Adrenal gland (tissue), 12 donors: ENCODE measurements around the gene MED27. TPM values are rescaled to one million over a fixed set of nuclear protein-coding genes. Genes with fewer than 3 reads are reported as not detected.

Source experiments
- DNase-seq, 7 donors: peaks; one replicate each; pipeline ENCODE4 v3.0.0-alpha.2; 2019 to 2020
- H3K27ac ChIP-seq, 5 donors: fragments of 200-600 bp; sonication (generic) in 4 of 5; 1 replicate in 3 of 5; 2 replicates in 2 of 5; pipeline versions ENCODE4 v1.5.1 to v1.8.0; 2016 to 2020; ENCODE audit warnings: mild to moderate bottlenecking in 1 of 5
- H3K27me3 ChIP-seq: fragments of 200-600 bp; 2 replicates; pipeline ENCODE4 v1.8.0; 2021
- H3K36me3 ChIP-seq, 2 donors: fragments of 200-600 bp; replicated peaks in 1 of 2; 1 replicate in 1 of 2; 2 replicates in 1 of 2; pipeline versions ENCODE4 v1.5.1 to v1.8.0; 2018 to 2022
- H3K4me1 ChIP-seq, 2 donors: fragments of 200-600 bp; replicated peaks in 1 of 2; 1 replicate in 1 of 2; 2 replicates in 1 of 2; pipeline versions ENCODE4 v1.5.1 to v1.8.0; 2018 to 2021
- H3K4me3 ChIP-seq, 4 donors: fragments of 200-600 bp; sonication (generic) in 3 of 4; one replicate each; pipeline ENCODE4 v1.5.1; 2016 to 2018
- H3K9me3 ChIP-seq, 3 donors: fragments of 200-600 bp; sonication (generic) in 1 of 3; replicated peaks in 1 of 3; 1 replicate in 2 of 3; 2 replicates in 1 of 3; pipeline versions ENCODE4 v1.5.1 to v1.8.0; 2016 to 2021
- POLR2A ChIP-seq, 2 donors: fragments of 450-650 bp; IDR thresholded peaks; one replicate each; pipeline ENCODE4 v1.6.1; 2017; ENCODE audit warnings: antibody characterized with exemption in 2 of 2, mild to moderate bottlenecking in 2 of 2, moderate library complexity in 1 of 2
- WGBS, 4 donors: extraction: QIAGEN DNeasy Blood & Tissue Kit in 2 of 4; methylation state at CpG; one replicate each; pipeline versions ENCODE4 v1.1.5 to v1.1.7; 2013 to 2017; 5-methylcytosine and 5-hydroxymethylcytosine counted together
- intact Hi-C, 2 donors: fragments of 100-400 bp; cut with DNase I; formaldehyde crosslinking; loops; one replicate each; pipeline versions ENCODE4 v1.14.1 to v1.15.0; 2022 to 2023
- polyA plus RNA-seq, 3 donors: library from polyadenylated mRNA; stranded (reverse); fragments of 200-250 nt in 2 of 3; fragments of 350-450 nt in 1 of 3; fragmentation: Illumina TruSeq in 1 of 3; extraction: RNeasy Lipid Tissue Mini Kit (QIAGEN cat#74804) in 1 of 3; gene quantifications; one replicate each; pipeline ENCODE4 v1.2.3, GENCODE V29; 2013 to 2014
- total RNA-seq, 9 donors: library from RNA; depleted of rRNA in 4 of 9; stranded (reverse); fragments of >200 nt in 4 of 9; fragments of 120-200 nt in 1 of 9; fragmentation: NEBNext Ultra II Directional in 1 of 9; extraction: Animal tissue kit (Norgen Biotek cat#: 25700) in 1 of 9; gene quantifications; one replicate each; pipeline versions ENCODE4 v1.1.0 to v1.2.4, GENCODE V29; 2013 to 2023
- TF ChIP-seq, protein P1 (sequence below), 6 experiments: fragments of 450-650 bp in 4 of 6; fragments of 200-600 bp in 2 of 6; sonication (generic) in 1 of 6; IDR thresholded peaks; 1 replicate in 5 of 6; 2 replicates in 1 of 6; pipeline versions ENCODE4 v1.5.1 to v1.8.0; 2016 to 2021; ENCODE audit warnings: antibody characterized with exemption in 6 of 6, mild to moderate bottlenecking in 2 of 6, moderate library complexity in 1 of 6
- donor health status: healthy with polysubstance abuse.
- donor health status: Bipolar disorder and iron deficiency.
- donor health status: DM: yes; HTN: yes; CAD: no.
- donor health status: DM: no; HTN: no; CAD: no.
- donor health status: DM: no; HTN: no; CAD: no.
- donor health status: DM: yes; HTN: yes; CAD: no.

MED27 gene
- total and polyA plus RNA-seq, 12 donors: 12.2 to 37.4 (median 15.9) TPM

DNA sequence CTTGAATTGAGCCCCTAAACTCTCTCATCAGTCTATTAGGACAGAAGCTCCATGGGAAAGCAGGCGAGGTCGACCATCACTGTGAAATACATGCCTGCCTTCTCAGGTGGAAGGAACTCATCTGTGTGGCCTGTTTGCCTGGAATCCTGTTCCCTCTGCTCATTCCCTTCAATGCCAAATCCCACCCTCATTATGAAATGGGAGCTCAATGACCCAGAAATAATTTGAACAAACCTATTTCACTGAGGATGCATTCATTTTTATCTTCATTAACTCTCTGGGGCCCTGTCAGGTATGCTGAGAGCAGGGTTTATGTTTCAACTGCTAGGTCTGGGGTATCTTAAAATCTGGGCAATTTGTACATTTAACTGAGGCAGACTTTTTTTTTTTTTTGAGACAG, 142.2 kb downstream of the MED27 start:
- H3K4me1 ChIP-seq: no peaks in the 10 kb centered on the region
- DNase-seq: no peak
- WGBS, 4 donors: 91 to 99% (median 92%) methylated on average over 2 of the region's 2 CpGs; no CpG with 5 or more reads in 1 of the 4 donors

DNA sequence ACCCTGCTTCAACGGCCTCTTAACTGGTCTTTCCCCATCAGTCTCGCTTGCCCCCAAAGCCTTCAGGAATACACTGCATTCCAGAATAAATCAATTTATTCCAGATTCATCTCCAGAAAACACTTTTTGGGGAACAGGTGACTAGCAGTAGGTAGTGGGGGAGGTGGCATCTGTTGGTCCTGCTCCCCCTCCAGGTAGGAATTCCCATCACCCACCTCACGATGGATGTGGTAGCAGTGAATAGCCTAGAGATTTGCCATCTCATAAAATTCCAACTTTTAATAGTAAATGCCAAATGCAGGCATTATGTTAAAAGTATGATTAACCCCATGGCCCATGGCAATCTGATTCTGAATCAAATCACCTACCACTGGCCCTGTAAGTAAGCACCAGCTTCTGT, 142.7 kb downstream of the MED27 start:
- Histone ChIP-seq H3K27me3 (no peaks in the 10 kb centered on the region), H3K9me3 (no peaks in the 10 kb centered on the region), H3K27ac (no peak overlapping the region), H3K36me3 (peaks cover 0 to 8% of the 10 kb centered on the region in 2 donors), H3K4me1 (no peaks in the 10 kb centered on the region), H3K4me3 (no peak overlapping the region)
- intact Hi-C loops: no loop called here
- TF ChIP-seq POLR2A (IDR thresholded peaks at IDR 0.05): no peak
- TF ChIP-seq, protein P1, sequence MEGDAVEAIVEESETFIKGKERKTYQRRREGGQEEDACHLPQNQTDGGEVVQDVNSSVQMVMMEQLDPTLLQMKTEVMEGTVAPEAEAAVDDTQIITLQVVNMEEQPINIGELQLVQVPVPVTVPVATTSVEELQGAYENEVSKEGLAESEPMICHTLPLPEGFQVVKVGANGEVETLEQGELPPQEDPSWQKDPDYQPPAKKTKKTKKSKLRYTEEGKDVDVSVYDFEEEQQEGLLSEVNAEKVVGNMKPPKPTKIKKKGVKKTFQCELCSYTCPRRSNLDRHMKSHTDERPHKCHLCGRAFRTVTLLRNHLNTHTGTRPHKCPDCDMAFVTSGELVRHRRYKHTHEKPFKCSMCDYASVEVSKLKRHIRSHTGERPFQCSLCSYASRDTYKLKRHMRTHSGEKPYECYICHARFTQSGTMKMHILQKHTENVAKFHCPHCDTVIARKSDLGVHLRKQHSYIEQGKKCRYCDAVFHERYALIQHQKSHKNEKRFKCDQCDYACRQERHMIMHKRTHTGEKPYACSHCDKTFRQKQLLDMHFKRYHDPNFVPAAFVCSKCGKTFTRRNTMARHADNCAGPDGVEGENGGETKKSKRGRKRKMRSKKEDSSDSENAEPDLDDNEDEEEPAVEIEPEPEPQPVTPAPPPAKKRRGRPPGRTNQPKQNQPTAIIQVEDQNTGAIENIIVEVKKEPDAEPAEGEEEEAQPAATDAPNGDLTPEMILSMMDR (IDR thresholded peaks at IDR 0.05): no peak
- WGBS, 4 donors: 97 to 100% (median 99%) methylated on average over 3 of the region's 3 CpGs
- DNase-seq: no peak

More for the DNA sequence above, 142.2 kb downstream of the MED27 start:
- Histone ChIP-seq H3K27me3 (no peaks in the 10 kb centered on the region), H3K9me3 (no peaks in the 10 kb centered on the region), H3K4me3 (no peak overlapping the region), H3K36me3 (peaks cover 0 to 8% of the 10 kb centered on the region in 2 donors), H3K27ac (no peak overlapping the region)
- intact Hi-C loops: no loop called here
- TF ChIP-seq POLR2A (IDR thresholded peaks at IDR 0.05): no peak
- TF ChIP-seq, protein P1 (IDR thresholded peaks at IDR 0.05): no peak

DNA sequence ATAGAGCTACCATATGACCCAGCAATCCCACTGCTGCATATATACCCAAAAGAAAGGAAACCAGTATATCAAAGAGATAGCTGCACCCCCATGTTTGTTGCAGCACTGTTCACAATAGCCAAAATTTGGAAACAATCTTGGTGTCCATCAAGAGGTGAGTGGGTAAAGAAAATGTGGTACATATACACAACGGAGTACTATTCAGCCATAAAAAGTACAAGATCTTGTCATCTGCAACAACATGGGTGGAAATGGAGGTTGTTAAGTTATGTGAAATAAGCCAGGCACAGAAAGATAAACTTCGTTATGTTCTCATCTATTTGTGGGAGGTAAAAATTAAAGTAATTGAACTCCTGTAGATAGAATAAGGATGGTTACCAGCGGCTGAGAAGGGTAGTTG, 145.0 kb downstream of the MED27 start:
- H3K27me3 ChIP-seq: no peaks in the 10 kb centered on the region
- H3K36me3 ChIP-seq: peaks cover 0 to 8% of the 10 kb centered on the region in 2 donors
- H3K4me1 ChIP-seq: no peaks in the 10 kb centered on the region
- no peak for TF ChIP-seq POLR2A (IDR thresholded peaks at IDR 0.05)
- TF ChIP-seq, protein P1 (IDR thresholded peaks at IDR 0.05): no peak
- H3K27ac ChIP-seq: no peak overlapping the region
- no peak for DNase-seq
- H3K4me3 ChIP-seq: no peak overlapping the region
- WGBS, 4 donors: 91 to 98% (median 94%) methylated on average over 3 of the region's 3 CpGs
- intact Hi-C loops: no loop called here
- H3K9me3 ChIP-seq: no peaks in the 10 kb centered on the region

DNA sequence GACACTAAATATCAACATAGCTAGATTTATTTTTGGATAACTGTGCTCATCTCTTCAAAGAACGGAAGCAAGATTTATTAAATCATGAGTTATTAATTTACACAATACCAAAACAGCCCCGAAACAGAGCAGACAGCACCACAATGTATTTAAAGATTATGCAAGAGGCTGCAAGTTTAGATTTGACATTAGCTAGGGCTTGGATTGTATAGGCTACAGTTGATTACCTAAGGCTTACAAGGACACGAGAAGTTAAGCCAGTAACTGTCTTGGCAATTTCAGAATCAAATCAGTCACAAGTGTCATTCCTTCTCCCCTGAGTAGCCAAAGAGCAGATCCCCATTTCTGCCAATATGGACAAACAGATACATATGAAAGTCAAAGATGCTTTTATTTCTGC, 152.6 kb downstream of the MED27 start:
- Histone ChIP-seq H3K4me1 (no peaks in the 10 kb centered on the region), H3K27ac (no peak overlapping the region), H3K36me3 (no peaks in the 10 kb centered on the region), H3K4me3 (no peak overlapping the region), H3K27me3 (no peaks in the 10 kb centered on the region), H3K9me3 (no peaks in the 10 kb centered on the region)
- intact Hi-C loops: no loop called here
- DNase-seq: no peak
- TF ChIP-seq, protein P1 (IDR thresholded peaks at IDR 0.05): no peak
- no peak for TF ChIP-seq POLR2A (IDR thresholded peaks at IDR 0.05)
- WGBS, 4 donors: 50 to 66% (median 62%) methylated on average over 3 of the region's 3 CpGs
